ENCODE results near the gene CYSLTR2.
A peak's percentile ranks its signal among the peaks of the same experiment; 100 is the strongest.

The CYSLTR2 gene, protein sequence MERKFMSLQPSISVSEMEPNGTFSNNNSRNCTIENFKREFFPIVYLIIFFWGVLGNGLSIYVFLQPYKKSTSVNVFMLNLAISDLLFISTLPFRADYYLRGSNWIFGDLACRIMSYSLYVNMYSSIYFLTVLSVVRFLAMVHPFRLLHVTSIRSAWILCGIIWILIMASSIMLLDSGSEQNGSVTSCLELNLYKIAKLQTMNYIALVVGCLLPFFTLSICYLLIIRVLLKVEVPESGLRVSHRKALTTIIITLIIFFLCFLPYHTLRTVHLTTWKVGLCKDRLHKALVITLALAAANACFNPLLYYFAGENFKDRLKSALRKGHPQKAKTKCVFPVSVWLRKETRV

DNA sequence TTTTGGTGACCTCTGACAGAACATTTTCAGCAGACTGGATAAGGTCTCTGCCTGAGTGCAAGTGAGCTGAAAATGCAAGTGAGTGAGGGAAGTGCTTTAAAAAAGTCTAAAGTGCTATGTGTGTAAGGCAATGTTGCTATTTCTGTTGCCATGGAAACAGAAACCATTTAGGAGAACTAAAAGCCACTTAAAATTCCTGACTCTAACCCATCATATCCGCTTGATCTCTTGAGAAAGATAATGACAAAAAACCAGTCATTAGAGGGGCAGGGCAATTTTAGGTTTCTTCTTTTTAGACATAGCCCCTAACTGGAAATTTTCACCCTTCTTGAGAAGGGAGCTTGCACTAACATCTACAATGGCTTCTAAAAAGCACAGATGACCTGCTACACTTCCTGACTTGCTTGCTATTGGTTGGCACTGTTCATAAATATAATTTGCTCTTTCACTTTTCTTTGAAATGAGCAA lies at the start of gene CYSLTR2:
TSS of gene CYSLTR2 (plus strand) at position 458 of the 468 bp plus-strand sequence. CDS start 52,889 bp downstream, outside the sequence.
- Histone ChIP-seq H3K36me3 (ENCODE audit: control insufficient read depth in 2 of 2, insufficient read depth in 1 of 2, low read length in 2 of 2) (no peaks in the 10 kb centered on the region), H3K9me3 (ENCODE audit: control insufficient read depth, insufficient read depth, low read depth, low read length) (no peaks in the 10 kb centered on the region), H3K27ac (ENCODE audit: extremely low read depth, low read depth, low read length) (no peak within 1 kb of the TSS), H3K4me1 (ENCODE audit: control insufficient read depth, insufficient read depth, low read length) (no peaks in the 10 kb centered on the region), H3K4me3 (ENCODE audit: low read depth, low read length) (no peak within 1 kb of the TSS)
- ChIA-PET CTCF (interaction anchor here (0.5 kb wide), 1 partner anchor 55 kb away, joined by 4 read pairs; no protein-coding TSS in a partner anchor), POLR2A (no interaction called here)
- TF ChIP-seq ZNF157 (tag by site-specific recombination; IDR thresholded peaks at IDR 0.05), result no peak
- TF ChIP-seq PRDM1 (tag by site-specific recombination; IDR thresholded peaks at IDR 0.05), result 0 out of 2 replicates have a peak, but pooled peaks have one; percentile 1

DNA sequence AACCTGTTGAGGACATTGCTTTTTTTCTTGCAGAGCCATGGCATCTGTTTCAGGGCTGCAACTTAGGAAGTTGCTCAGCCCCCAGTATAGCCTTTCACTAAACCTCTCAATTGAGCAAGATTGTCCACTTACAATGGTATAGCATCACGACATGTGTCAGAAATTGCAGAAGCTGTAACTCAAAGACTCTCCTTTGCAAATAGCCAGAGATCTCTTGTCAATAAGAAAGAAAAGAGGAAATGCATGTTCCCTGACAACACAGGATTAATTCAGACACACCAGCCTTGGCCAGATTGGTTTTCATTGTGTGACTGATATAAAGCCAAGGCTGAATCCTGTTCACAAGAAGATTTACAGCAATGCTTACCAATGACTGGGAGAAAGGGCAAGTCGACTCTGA lies 38.7 kb upstream of the CYSLTR2 start:
- Histone ChIP-seq H3K27ac (ENCODE audit: extremely low read depth, low read depth, low read length) (no peak overlapping the region), H3K9me3 (ENCODE audit: control insufficient read depth, insufficient read depth, low read depth, low read length) (no peaks in the 10 kb centered on the region), H3K36me3 (ENCODE audit: control insufficient read depth in 2 of 2, insufficient read depth in 1 of 2, low read length in 2 of 2) (no peaks in the 10 kb centered on the region), H3K4me3 (ENCODE audit: low read depth, low read length) (no peak overlapping the region), H3K4me1 (ENCODE audit: control insufficient read depth, insufficient read depth, low read length) (no peaks in the 10 kb centered on the region)
- ChIA-PET POLR2A (no interaction called here), CTCF (no interaction called here)
- TF ChIP-seq HOXC10 (CRISPR knock-in tag; IDR thresholded peaks at IDR 0.05) (no peak), ZSCAN4 (tag by site-specific recombination; IDR thresholded peaks at IDR 0.05) (no peak), ZNF114 (tag by site-specific recombination; IDR thresholded peaks at IDR 0.05) (no peak)

DNA sequence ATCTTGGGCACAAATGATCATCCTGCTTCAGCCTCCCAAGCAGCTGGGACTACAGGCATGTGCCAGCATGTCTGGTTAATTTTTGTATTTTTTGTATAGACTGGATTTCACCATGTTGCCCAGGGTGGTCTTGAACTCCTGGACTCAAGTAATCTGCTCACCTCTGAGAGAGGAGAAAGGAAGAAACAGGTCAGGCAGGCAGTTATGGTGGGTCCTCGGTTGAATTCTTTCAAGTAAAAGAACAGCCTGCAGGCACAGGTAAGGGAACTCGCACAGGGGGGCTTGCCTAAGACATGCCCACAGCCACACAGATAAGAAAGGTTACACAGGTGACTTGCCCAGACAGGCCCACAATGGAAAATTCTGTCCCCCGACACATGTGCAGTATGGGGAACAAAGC lies 34.8 kb upstream of the CYSLTR2 start:
- Histone ChIP-seq H3K4me3 (ENCODE audit: low read depth, low read length) (no peak overlapping the region), H3K4me1 (ENCODE audit: control insufficient read depth, insufficient read depth, low read length) (no peaks in the 10 kb centered on the region), H3K36me3 (ENCODE audit: control insufficient read depth in 2 of 2, insufficient read depth in 1 of 2, low read length in 2 of 2) (no peaks in the 10 kb centered on the region), H3K27ac (ENCODE audit: extremely low read depth, low read depth, low read length) (no peak overlapping the region), H3K9me3 (ENCODE audit: control insufficient read depth, insufficient read depth, low read depth, low read length) (no peaks in the 10 kb centered on the region)
- TF ChIP-seq ZNF654 (tag by site-specific recombination; IDR thresholded peaks at IDR 0.05; ENCODE audit: low read depth) (no peak), ZNF558 (tag by site-specific recombination; IDR thresholded peaks at IDR 0.05) (no peak), ZNF274 (IDR thresholded peaks at IDR 0.05; ENCODE audit: low read length) (no peak), ZNF274 (tag by site-specific recombination; IDR thresholded peaks at IDR 0.05; ENCODE audit: borderline replicate concordance) (no peak), ZNF157 (tag by site-specific recombination; IDR thresholded peaks at IDR 0.05) (no peak), SP2 (tag by site-specific recombination; IDR thresholded peaks at IDR 0.05) (no peak), ZNF112 (tag by site-specific recombination; IDR thresholded peaks at IDR 0.05) (no peak)
- POLR2A ChIA-PET, result no interaction called here
- CTCF ChIA-PET, result no interaction called here

GRCh38 chr13:48621056-48621455 lies 32.7 kb upstream of the CYSLTR2 start:
- ChIA-PET CTCF (no interaction called here), POLR2A (no interaction called here)
- Histone ChIP-seq H3K9me3 (ENCODE audit: control insufficient read depth, insufficient read depth, low read depth, low read length) (no peaks in the 10 kb centered on the region), H3K4me1 (ENCODE audit: control insufficient read depth, insufficient read depth, low read length) (no peaks in the 10 kb centered on the region), H3K4me3 (ENCODE audit: low read depth, low read length) (no peak overlapping the region), H3K36me3 (ENCODE audit: control insufficient read depth in 2 of 2, insufficient read depth in 1 of 2, low read length in 2 of 2) (no peaks in the 10 kb centered on the region), H3K27ac (ENCODE audit: extremely low read depth, low read depth, low read length) (no peak overlapping the region)
- TF ChIP-seq GFI1B (tag by site-specific recombination; IDR thresholded peaks at IDR 0.05) (no peak), ZNF473 (tag by site-specific recombination; IDR thresholded peaks at IDR 0.05) (no peak), ZSCAN16 (tag by site-specific recombination; IDR thresholded peaks at IDR 0.05) (no peak), OVOL3 (tag by site-specific recombination; IDR thresholded peaks at IDR 0.05) (no peak), ZSCAN4 (tag by site-specific recombination; IDR thresholded peaks at IDR 0.05) (no peak)
- TF ChIP-seq, protein P1, sequence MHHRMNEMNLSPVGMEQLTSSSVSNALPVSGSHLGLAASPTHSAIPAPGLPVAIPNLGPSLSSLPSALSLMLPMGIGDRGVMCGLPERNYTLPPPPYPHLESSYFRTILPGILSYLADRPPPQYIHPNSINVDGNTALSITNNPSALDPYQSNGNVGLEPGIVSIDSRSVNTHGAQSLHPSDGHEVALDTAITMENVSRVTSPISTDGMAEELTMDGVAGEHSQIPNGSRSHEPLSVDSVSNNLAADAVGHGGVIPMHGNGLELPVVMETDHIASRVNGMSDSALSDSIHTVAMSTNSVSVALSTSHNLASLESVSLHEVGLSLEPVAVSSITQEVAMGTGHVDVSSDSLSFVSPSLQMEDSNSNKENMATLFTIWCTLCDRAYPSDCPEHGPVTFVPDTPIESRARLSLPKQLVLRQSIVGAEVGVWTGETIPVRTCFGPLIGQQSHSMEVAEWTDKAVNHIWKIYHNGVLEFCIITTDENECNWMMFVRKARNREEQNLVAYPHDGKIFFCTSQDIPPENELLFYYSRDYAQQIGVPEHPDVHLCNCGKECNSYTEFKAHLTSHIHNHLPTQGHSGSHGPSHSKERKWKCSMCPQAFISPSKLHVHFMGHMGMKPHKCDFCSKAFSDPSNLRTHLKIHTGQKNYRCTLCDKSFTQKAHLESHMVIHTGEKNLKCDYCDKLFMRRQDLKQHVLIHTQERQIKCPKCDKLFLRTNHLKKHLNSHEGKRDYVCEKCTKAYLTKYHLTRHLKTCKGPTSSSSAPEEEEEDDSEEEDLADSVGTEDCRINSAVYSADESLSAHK (tag by site-specific recombination; IDR thresholded peaks at IDR 0.05), result no peak

All from HEK293 (cell line).